Activated CD4-positive, alpha-beta T cell treated with anti-CD3 and anti-CD28 coated beads, Interleukin-2, amount 10 ng/mL, durations not matched to agents 7 days and 5 days (primary cell): Measurements from ENCODE around the gene CHST9. TPM values are rescaled to one million over a fixed set of nuclear protein-coding genes. Genes with fewer than 3 reads are reported as not detected.
"Not testable (repeated sequence)": the region's sequence is repeated elsewhere in the genome, so short reads cannot be mapped to it uniquely, and the experiment has no call there.

Source experiments
- CTCF ChIA-PET: fragments of 350-600 bp; sonication (Branson Sonifier 250); formaldehyde crosslinking; loops from one replicate; lab custom pipeline; 2021; ENCODE audit warnings: antibody characterized with exemption; lab: Charles Lee
- POLR2A ChIA-PET: fragments of 350-600 bp; sonication (Branson Sonifier 250); formaldehyde crosslinking; loops from one replicate; lab custom pipeline; 2021; ENCODE audit warnings: antibody characterized with exemption; lab: Charles Lee
- DNase-seq: peaks from one replicate; pipeline ENCODE4 v3.0.0-alpha.2; 2020
- H3K27ac Mint-ChIP-seq: one replicate; pipeline ENCODE4 v1.8.0; 2021; ENCODE audit warnings: mild to moderate bottlenecking, moderate library complexity, mixed read lengths
- H3K27me3 Mint-ChIP-seq: one replicate; pipeline ENCODE4 v1.8.0; 2021; ENCODE audit warnings: mixed read lengths
- H3K36me3 Mint-ChIP-seq: one replicate; pipeline ENCODE4 v1.8.0; 2021; ENCODE audit warnings: low read depth, mixed read lengths
- H3K4me1 Mint-ChIP-seq: one replicate; pipeline ENCODE4 v1.8.0; 2021; ENCODE audit warnings: mixed read lengths
- H3K4me3 Mint-ChIP-seq: one replicate; pipeline ENCODE4 v1.8.0; 2021; ENCODE audit warnings: mild to moderate bottlenecking, moderate library complexity, mixed read lengths
- H3K9me3 Mint-ChIP-seq: one replicate; pipeline ENCODE4 v1.8.0; 2021; ENCODE audit warnings: mixed read lengths
- total RNA-seq, 2 experiments: library from RNA; stranded (reverse); gene quantifications; one replicate each; pipeline ENCODE4 v1.2.3, GENCODE V29; 2021

Gene CHST9, protein sequence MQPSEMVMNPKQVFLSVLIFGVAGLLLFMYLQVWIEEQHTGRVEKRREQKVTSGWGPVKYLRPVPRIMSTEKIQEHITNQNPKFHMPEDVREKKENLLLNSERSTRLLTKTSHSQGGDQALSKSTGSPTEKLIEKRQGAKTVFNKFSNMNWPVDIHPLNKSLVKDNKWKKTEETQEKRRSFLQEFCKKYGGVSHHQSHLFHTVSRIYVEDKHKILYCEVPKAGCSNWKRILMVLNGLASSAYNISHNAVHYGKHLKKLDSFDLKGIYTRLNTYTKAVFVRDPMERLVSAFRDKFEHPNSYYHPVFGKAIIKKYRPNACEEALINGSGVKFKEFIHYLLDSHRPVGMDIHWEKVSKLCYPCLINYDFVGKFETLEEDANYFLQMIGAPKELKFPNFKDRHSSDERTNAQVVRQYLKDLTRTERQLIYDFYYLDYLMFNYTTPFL
- not detected for total RNA-seq

DNA sequence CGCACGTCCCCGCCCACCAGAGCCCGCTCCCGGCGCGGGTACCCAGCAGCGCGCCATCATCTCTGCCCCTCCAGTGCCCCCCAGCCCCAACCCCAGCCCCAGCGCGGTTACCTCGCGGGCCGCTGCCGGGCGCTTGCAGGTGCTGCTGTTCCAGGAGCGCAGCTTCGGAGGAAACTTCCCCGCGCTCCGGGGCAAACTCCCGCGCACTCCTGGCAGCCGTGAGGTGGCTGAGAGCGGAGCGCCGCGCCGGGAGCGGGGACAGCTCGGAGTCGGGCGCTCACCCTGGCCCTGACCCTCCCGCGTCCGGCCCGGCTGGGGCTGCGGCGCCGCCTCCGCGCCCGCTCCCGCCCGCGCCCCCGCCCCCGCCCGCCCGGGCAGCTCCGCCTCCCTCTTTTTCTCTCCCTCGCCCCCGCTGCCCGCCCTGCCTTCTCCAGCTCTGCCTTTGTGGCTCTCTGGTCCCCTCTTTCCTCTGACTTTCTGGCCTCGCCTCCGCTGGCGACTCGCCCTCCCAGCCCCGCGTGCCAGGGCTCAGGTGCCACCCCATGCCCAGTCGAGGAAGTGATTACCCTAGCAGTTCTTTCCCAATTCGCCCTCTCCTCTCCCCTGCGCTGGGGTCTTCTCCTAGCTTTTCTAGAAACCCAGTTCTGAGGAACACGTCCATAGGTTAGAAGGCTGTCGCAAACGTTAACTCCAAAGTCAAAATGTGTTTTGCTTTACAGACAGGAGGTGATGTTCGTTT lies at the start of gene CHST9:
TSS of gene CHST9 (minus strand) at position 284 of the 739 bp plus-strand sequence. CDS start 42,499 bp downstream, outside the sequence.
- Mint-ChIP-seq H3K27me3 (peaks cover 31% of the 10 kb centered on the region), H3K27ac (no peak within 1 kb of the TSS), H3K36me3 (no peaks in the 10 kb centered on the region), H3K4me3 (no peak within 1 kb of the TSS), H3K9me3 (no peaks in the 10 kb centered on the region), H3K4me1 (peaks cover 2% of the 10 kb centered on the region)
- ChIA-PET POLR2A (no interaction called here), CTCF (no interaction called here)
- no peak for DNase-seq

DNA sequence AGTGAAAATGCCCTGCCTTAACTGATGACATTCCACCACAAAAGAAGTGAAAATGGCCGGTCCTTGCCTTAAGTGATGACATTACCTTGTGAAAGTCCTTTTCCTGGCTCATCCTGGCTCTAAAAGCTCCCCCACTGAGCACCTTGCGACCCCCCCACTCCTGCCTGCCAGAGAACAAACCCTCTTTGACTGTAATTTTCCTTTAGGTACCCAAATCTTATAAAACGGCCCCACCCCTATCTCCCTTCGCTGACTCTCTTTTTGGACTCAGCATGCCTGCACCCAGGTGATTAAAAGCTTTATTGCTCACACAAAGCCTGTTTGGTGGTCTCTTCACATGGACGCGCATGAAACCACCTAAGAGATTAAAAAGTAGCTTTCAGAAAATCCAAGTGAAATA lies 47.2 kb upstream of the CHST9 start:
- H3K4me1 Mint-ChIP-seq, H3K4me3 Mint-ChIP-seq, CTCF ChIA-PET, POLR2A ChIA-PET, H3K36me3 Mint-ChIP-seq, DNase-seq, H3K27me3 Mint-ChIP-seq, H3K9me3 Mint-ChIP-seq, H3K27ac Mint-ChIP-seq: not testable (repeated sequence)

DNA sequence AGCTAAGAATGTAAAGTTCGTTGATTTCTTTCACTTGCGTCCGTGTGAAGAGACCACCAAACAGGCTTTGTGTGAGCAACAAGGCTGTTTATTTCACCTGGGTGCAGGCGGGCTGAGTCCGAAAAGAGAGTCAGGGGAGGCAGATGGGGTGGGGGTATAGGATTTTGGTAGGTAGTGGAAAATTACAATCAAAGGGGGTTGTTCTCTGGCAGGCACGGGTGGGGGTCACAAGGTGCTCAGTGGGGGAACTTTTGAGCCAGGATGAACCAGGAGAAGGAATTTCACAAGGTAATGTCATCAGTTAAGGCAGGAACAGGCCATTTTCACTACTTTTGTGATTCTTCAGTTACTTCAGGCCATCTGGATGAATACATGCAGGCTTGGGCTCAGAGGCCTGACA lies 46.6 kb upstream of the CHST9 start:
- H3K27ac Mint-ChIP-seq, H3K27me3 Mint-ChIP-seq, H3K36me3 Mint-ChIP-seq, H3K4me3 Mint-ChIP-seq, POLR2A ChIA-PET, H3K4me1 Mint-ChIP-seq, CTCF ChIA-PET, H3K9me3 Mint-ChIP-seq, DNase-seq: not testable (repeated sequence)

DNA sequence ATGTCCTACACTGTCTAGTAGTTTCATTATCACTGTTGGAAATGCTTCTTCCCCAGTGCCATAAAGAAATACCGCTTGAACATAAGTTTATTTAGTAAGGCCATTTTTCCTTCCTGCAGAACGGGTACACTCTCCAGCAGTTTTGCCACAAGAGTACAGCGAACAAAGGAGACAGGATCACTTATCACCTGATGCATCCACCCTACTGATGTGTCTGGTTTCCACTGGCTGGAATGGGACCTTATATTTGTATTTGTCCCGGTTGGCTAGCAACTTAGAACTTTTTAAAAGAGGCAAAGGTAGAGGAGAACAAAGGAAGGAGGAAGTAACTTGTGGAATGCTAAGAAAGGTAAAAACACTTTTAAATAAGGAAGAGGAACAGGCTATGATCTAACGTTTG lies 46.1 kb upstream of the CHST9 start:
- H3K36me3 Mint-ChIP-seq, DNase-seq, H3K27ac Mint-ChIP-seq, H3K4me3 Mint-ChIP-seq, CTCF ChIA-PET, H3K27me3 Mint-ChIP-seq, H3K4me1 Mint-ChIP-seq, H3K9me3 Mint-ChIP-seq, POLR2A ChIA-PET: not testable (repeated sequence)

DNA sequence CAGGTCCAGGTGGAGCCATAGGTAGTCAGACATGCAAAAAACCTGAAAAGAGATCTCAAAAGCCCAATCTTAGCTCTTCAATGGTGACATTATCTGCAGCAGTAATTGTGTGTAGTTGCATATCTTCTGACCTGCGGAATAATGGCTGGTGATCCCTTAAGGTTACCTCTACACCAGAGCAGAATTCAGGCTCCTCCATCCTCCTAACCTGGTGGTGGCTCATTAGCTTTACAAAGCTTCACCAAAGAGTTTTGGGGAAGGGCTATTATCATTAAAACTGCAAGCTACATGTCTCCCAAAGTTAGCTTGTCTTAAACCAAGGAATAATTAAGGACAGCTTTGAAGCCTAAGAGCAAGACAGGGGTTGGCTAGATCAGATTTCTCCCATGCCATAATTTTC lies 42.6 kb upstream of the CHST9 start:
- H3K27ac Mint-ChIP-seq: no peak overlapping the region
- ChIA-PET POLR2A (no interaction called here), CTCF (no interaction called here)
- no peak for DNase-seq
- no peaks in the 10 kb centered on the region for H3K4me1 Mint-ChIP-seq
- H3K4me3 Mint-ChIP-seq: no peak overlapping the region
- no peaks in the 10 kb centered on the region for H3K36me3 Mint-ChIP-seq
- no peaks in the 10 kb centered on the region for H3K27me3 Mint-ChIP-seq
- H3K9me3 Mint-ChIP-seq: peaks cover 14% of the 10 kb centered on the region

DNA sequence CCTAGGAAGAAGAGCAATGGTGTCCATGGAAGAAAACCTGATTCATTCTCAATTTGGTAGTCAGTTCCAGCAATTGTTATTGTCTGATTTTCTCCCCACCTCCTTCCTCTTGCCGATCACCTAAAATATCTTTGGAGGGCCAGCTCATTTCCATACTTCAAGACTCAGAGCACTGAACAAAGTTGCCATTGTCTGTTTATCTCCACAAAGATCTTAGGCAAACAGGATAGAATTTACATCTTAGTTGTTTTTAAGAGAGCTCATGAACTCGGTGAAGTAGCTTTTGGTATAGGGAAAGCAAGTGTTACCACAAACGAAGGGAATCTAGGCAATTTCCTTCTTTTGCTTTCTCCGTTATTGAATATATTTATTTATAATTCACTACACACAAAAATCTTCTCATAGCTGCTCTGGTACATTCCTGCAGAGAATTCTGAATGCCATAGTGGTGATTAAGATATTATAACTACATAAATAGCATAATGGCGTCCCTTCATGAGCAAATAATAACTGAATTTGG lies 41.5 kb upstream of the CHST9 start:
- ChIA-PET CTCF (no interaction called here), POLR2A (no interaction called here)
- Mint-ChIP-seq H3K27me3 (no peaks in the 10 kb centered on the region), H3K36me3 (no peaks in the 10 kb centered on the region), H3K27ac (no peak overlapping the region), H3K4me3 (no peak overlapping the region), H3K4me1 (no peaks in the 10 kb centered on the region), H3K9me3 (peaks cover 14% of the 10 kb centered on the region)
- no peak for DNase-seq

DNA sequence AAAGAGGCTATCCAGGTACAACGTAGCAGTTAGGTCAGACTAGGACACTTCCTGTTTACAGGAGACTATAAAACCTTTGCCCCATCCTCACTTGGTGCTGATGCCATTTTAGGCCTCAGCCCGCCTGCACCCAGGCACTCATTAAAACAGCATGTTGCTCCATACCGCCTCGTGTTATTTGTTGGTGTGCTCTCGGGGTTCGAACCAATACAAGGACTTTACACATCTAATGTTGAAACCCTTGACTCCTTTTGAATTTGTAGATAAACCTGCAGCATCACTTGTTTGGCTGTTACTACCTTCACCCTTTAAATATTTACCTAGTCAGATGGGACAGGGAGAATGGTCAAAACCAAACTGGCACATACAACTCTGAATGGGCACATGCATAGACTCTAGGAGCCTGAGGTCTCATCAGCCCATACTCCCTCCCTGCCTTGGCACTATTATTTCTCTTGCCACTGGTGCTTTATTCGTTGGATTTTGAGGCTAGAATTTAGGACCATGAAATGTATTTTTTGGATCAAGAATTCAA lies 40.9 kb upstream of the CHST9 start:
- no peak for DNase-seq
- H3K27ac Mint-ChIP-seq: no peak overlapping the region
- CTCF ChIA-PET: no interaction called here
- no peaks in the 10 kb centered on the region for H3K4me1 Mint-ChIP-seq
- no peaks in the 10 kb centered on the region for H3K27me3 Mint-ChIP-seq
- peaks cover 14% of the 10 kb centered on the region for H3K9me3 Mint-ChIP-seq
- H3K4me3 Mint-ChIP-seq: no peak overlapping the region
- POLR2A ChIA-PET: no interaction called here
- H3K36me3 Mint-ChIP-seq: no peaks in the 10 kb centered on the region

DNA sequence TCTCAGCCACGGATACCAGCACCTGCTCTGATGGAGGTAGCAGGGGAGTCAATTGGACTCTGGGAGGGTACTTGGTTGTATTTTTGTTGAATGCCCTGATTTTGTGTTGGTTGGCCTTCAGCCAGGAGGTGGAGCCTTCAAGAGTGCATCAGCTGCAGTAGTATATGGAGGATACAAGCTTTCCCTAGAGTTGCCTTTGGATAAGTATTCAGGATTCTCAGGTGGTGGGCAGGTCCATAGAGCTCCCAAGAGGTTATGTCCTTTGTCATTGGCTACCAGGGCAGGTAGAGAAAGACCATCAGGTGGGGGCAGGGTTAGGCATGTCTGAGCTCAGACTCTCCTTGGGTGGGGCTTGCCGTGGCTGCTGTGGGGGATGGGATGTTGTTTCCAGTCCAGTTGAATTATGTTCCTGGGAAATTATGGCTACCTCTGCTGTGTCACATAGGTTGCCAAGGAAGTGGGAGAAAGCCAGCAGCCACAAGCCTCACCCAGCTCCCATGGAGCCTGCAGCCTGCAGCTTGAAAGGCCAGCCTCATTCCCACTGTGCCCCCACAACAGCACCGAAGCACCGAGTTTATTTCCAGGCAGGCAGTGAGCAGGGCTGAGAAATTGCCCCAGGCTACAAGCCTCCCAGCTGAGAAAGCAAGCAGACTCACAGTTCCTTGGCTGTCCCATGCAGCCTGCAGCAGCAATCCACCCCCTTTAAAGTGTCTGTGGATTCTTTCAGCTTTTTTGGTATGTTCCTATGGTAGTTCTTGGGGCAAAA lies 38.6 kb upstream of the CHST9 start:
- CTCF ChIA-PET: no interaction called here
- Mint-ChIP-seq H3K4me1 (no peaks in the 10 kb centered on the region), H3K9me3 (peaks cover 14% of the 10 kb centered on the region), H3K27me3 (no peaks in the 10 kb centered on the region), H3K4me3 (no peak overlapping the region), H3K36me3 (no peaks in the 10 kb centered on the region), H3K27ac (no peak overlapping the region)
- POLR2A ChIA-PET: no interaction called here
- DNase-seq: no peak

DNA sequence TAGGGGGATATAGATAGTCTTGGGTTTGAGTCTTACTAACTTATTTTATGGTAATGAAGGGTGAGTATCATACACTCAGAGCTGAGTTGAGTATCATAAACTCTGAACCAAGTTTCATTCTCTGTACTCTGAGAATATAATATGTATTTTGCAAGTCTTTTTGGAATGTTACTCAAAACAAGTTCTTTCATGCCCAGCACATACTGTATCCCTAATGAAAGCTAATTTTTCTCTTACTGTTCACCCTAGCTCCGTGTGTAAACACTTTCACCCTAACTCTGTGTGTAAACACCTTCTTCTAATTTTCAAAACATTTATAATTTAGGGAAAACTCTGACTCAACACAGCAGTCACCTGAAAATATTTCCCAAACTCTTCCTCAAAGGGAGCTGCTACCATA lies 29.7 kb upstream of the CHST9 start:
- Mint-ChIP-seq H3K36me3 (no peaks in the 10 kb centered on the region), H3K27me3 (no peaks in the 10 kb centered on the region), H3K4me3 (no peak overlapping the region), H3K9me3 (no peaks in the 10 kb centered on the region), H3K27ac (no peak overlapping the region), H3K4me1 (no peaks in the 10 kb centered on the region)
- ChIA-PET POLR2A (no interaction called here), CTCF (no interaction called here)
- DNase-seq: no peak

DNA sequence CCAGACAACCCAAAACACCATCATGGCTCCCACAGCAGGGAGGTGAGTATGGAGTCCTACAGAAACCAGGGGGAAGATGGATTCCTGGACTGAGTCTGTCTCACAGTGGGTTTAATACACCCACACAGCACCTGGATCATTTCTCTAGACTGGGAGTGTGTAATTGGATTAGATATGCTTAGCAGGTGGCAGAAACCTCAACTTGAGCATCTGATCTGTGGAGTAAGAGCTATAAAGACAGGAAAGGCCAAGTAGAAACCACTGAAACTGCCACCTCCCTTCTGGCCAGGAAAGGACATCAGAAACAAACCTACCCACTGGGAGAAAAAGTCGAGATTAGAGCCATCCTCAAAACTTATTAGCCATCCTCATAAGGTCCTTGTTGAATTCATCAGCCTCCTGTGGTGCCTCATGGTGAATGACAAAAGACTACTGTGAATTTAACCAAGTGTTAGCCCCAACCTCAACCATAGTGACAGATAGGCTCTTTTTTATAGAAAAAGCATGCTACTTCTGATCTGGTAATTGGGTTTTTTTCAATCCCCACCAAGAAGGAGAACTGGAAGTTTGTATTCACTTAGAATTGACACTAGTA lies 28.1 kb upstream of the CHST9 start:
- Mint-ChIP-seq H3K36me3 (no peaks in the 10 kb centered on the region), H3K4me3 (no peak overlapping the region), H3K27me3 (no peaks in the 10 kb centered on the region), H3K9me3 (no peaks in the 10 kb centered on the region), H3K27ac (no peak overlapping the region), H3K4me1 (no peaks in the 10 kb centered on the region)
- no peak for DNase-seq
- ChIA-PET CTCF (no interaction called here), POLR2A (no interaction called here)

DNA sequence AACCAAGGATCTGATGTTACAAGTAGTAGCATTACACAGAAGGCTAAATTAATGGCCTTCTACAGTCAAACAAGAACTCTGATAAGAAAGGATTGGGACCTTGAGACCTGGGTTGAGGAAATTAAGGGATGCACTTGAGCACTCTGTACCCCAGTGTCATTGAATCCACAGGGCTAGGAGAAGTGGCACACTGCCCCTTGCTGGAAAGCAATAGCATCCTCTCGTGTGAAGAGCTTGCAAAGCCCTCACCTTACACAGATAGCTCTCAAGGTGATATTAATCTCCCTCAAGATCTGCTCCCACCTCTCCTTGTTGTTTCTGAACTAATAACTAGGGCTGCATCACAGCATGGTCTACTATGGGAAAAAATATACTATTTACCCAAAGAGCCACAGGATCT lies 26.5 kb upstream of the CHST9 start:
- no peaks in the 10 kb centered on the region for H3K9me3 Mint-ChIP-seq
- H3K4me1 Mint-ChIP-seq: no peaks in the 10 kb centered on the region
- no peak overlapping the region for H3K27ac Mint-ChIP-seq
- ChIA-PET CTCF (no interaction called here), POLR2A (no interaction called here)
- DNase-seq: no peak
- H3K4me3 Mint-ChIP-seq: no peak overlapping the region
- no peaks in the 10 kb centered on the region for H3K36me3 Mint-ChIP-seq
- H3K27me3 Mint-ChIP-seq: no peaks in the 10 kb centered on the region

DNA sequence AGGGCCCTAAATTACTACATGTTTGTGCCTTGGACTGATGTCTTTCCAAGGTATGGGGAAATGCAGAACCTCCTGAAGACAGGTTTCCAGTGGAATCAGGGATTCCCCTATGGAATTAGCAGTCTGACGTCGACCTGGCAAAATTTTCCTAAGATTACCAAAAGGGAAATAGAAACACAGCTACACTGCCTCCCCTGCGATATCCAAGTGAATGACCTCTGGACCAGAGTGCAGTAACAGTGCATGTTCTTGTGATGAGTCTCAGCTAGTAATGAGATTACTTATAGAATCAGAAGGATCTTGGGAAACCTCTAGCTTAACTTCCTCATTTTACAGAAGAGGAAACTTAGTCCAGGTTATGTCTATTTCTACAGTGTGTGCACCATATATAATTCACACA lies 21.3 kb upstream of the CHST9 start:
- no peaks in the 10 kb centered on the region for H3K4me1 Mint-ChIP-seq
- no peaks in the 10 kb centered on the region for H3K9me3 Mint-ChIP-seq
- POLR2A ChIA-PET: no interaction called here

More for the DNA sequence above, 21.3 kb upstream of the CHST9 start:
- Mint-ChIP-seq H3K27me3 (no peaks in the 10 kb centered on the region), H3K36me3 (no peaks in the 10 kb centered on the region), H3K4me3 (no peak overlapping the region), H3K27ac (no peak overlapping the region)
- CTCF ChIA-PET: no interaction called here
- no peak for DNase-seq
